Hematopoietic multipotent progenitor cell treated with erythropoietin and hydrocortisone succinate and interleukin-3 and kit ligand, for 17 days (in vitro differentiated cells): ENCODE measurements around the gene REL.
"Not testable (repeated sequence)": the region's sequence is repeated elsewhere in the genome, so short reads cannot be mapped to it uniquely, and the experiment has no call there.

Experiments
- DNase-seq: peaks from one replicate; pipeline ENCODE4 v3.0.0-alpha.2; 2015; ENCODE audit warnings: low spot score

Gene REL

GRCh38 chr2:60868589-60869273 lies 12.6 kb upstream of the REL start:
- no peak for DNase-seq

- DNase-seq = no peak
These were observed 8.9 kb upstream of the REL start for GRCh38 chr2:60872510-60872928.

GRCh38 chr2:60873381-60873780 lies 8.0 kb upstream of the REL start:
- no peak for DNase-seq

GRCh38 chr2:60875520-60875919 lies 5.9 kb upstream of the REL start:
- no peak for DNase-seq

- DNase-seq = no peak
These were observed 729 bp upstream of the REL start for GRCh38 chr2:60880643-60881046.

GRCh38 chr2:60882971-60883753 lies 1.8 kb downstream of the REL start:
- DNase-seq = peak; percentile 54

GRCh38 chr2:60883896-60884295 lies 2.5 kb downstream of the REL start:
- peak; percentile 25 for DNase-seq

GRCh38 chr2:60884800-60885199 lies 3.4 kb downstream of the REL start:
- peak; percentile 37 for DNase-seq

GRCh38 chr2:60885683-60886082 lies 4.3 kb downstream of the REL start:
- DNase-seq = peak; percentile 34

GRCh38 chr2:60886991-60887390 lies 5.6 kb downstream of the REL start:
- no peak for DNase-seq

- DNase-seq = no peak
These were observed 7.5 kb downstream of the REL start for GRCh38 chr2:60888853-60889252.

GRCh38 chr2:60889581-60890392 lies 8.4 kb downstream of the REL start:
- not testable (repeated sequence) for DNase-seq

GRCh38 chr2:60890393-60890707 lies 9.0 kb downstream of the REL start:
- DNase-seq = no peak

GRCh38 chr2:60891180-60891579 lies 9.8 kb downstream of the REL start:
- DNase-seq = peak; percentile 27

- DNase-seq = peak; percentile 39
These were observed 17.2 kb downstream of the REL start for GRCh38 chr2:60898567-60898966.

- DNase-seq = no peak
These were observed 18.0 kb downstream of the REL start for GRCh38 chr2:60899230-60899891.

- DNase-seq = no peak
These were observed 18.5 kb downstream of the REL start for GRCh38 chr2:60899892-60900249.

GRCh38 chr2:60901296-60901695 lies 19.9 kb downstream of the REL start:
- not testable (repeated sequence) for DNase-seq

- DNase-seq = not testable (repeated sequence)
These were observed 24.5 kb downstream of the REL start for GRCh38 chr2:60905867-60906266.

- DNase-seq = no peak
These were observed 25.0 kb downstream of the REL start for GRCh38 chr2:60906395-60906794.

GRCh38 chr2:60907329-60907728 lies 26.0 kb downstream of the REL start:
- DNase-seq = no peak

GRCh38 chr2:60925994-60926740 lies 44.8 kb downstream of the REL start:
- DNase-seq = no peak
